Measurements from ENCODE around the gene PPP1R3D.

DNA sequence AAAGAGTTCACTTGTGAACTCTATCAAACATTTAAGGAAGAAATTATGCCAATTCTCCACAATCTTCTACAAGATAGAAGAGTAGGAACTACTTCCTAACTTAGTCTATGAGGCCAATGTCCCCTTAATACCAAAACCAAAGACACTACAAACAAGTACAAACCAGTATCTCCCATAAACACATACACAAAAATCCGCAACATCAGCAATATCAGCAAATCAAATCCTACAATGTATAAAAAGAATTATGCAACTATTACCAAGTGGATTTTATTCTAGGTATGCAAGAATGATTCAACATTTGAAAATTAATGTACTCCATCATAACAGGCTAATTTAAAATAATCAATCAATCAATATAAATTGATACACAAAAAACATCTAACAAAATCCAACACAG, 52.1 kb downstream of the PPP1R3D start:
- TF ChIP-seq, protein P1, sequence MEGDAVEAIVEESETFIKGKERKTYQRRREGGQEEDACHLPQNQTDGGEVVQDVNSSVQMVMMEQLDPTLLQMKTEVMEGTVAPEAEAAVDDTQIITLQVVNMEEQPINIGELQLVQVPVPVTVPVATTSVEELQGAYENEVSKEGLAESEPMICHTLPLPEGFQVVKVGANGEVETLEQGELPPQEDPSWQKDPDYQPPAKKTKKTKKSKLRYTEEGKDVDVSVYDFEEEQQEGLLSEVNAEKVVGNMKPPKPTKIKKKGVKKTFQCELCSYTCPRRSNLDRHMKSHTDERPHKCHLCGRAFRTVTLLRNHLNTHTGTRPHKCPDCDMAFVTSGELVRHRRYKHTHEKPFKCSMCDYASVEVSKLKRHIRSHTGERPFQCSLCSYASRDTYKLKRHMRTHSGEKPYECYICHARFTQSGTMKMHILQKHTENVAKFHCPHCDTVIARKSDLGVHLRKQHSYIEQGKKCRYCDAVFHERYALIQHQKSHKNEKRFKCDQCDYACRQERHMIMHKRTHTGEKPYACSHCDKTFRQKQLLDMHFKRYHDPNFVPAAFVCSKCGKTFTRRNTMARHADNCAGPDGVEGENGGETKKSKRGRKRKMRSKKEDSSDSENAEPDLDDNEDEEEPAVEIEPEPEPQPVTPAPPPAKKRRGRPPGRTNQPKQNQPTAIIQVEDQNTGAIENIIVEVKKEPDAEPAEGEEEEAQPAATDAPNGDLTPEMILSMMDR (IDR thresholded peaks at IDR 0.05; ENCODE audit: control extremely low read depth in 1 of 3, insufficient read depth in 1 of 3, low read depth in 1 of 3, low read length in 3 of 3), result no peak
- TF ChIP-seq POLR2A (IDR thresholded peaks at IDR 0.05; ENCODE audit: control extremely low read depth in 1 of 2, low read depth in 2 of 2, low read length in 2 of 2) (no peak), CEBPB (IDR thresholded peaks at IDR 0.05; ENCODE audit: low read depth, low read length) (no peak), EP300 (IDR thresholded peaks at IDR 0.05; ENCODE audit: borderline replicate concordance in 1 of 2, low read depth in 2 of 2, low read length in 2 of 2) (no peak), POLR2AphosphoS5 (IDR thresholded peaks at IDR 0.05; ENCODE audit: low read depth, low read length) (no peak), SIN3A (conservative IDR thresholded peaks at IDR 0.05 in 1 of 2, IDR thresholded peaks at IDR 0.05 in 1 of 2; ENCODE audit: low read depth in 1 of 2, low read length in 2 of 2) (no peak), CBX8 (IDR thresholded peaks at IDR 0.05; ENCODE audit: borderline replicate concordance, low read depth, low read length) (no peak)

All from H1 (cell line).